ENCODE measurements around the gene LITAF. TPM values are rescaled to one million over a fixed set of nuclear protein-coding genes. Genes with fewer than 3 reads are reported as not detected.

The LITAF gene
- total RNA-seq, 1 donor from 2014 or later: 281 TPM

DNA sequence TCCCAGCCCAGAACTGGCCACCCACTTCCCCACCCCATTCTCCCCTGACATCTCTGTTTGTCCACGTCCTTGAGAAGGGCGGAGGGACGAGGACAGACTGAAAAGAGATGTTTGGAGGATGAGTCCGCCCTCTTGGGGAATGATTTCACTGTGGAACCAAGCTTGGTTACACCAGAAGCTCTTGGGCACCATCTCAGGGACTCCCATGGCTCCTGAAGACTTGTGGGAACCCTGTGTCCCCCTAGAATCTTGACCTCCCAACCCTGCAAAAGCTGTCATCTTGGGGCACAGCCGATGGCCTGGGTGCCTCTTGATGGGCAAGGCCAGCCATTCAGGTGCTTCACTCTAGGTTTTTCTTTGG lies 25.9 kb upstream of the LITAF start:
- Histone ChIP-seq H3K27me3 (ENCODE audit: low read depth) (no peaks in the 10 kb centered on the region), H3K36me3 (no peaks in the 10 kb centered on the region), H3K4me1 (peaks cover 56% of the 10 kb centered on the region), H3K27ac (peak overlapping the region; percentile 81), H3K4me3 (no peak overlapping the region), H3K9me3 (no peaks in the 10 kb centered on the region)
- intact Hi-C loops (cut with DNase I): no loop called here
- no peak for DNase-seq
- ATAC-seq: no peak
- TF ChIP-seq, protein P1, sequence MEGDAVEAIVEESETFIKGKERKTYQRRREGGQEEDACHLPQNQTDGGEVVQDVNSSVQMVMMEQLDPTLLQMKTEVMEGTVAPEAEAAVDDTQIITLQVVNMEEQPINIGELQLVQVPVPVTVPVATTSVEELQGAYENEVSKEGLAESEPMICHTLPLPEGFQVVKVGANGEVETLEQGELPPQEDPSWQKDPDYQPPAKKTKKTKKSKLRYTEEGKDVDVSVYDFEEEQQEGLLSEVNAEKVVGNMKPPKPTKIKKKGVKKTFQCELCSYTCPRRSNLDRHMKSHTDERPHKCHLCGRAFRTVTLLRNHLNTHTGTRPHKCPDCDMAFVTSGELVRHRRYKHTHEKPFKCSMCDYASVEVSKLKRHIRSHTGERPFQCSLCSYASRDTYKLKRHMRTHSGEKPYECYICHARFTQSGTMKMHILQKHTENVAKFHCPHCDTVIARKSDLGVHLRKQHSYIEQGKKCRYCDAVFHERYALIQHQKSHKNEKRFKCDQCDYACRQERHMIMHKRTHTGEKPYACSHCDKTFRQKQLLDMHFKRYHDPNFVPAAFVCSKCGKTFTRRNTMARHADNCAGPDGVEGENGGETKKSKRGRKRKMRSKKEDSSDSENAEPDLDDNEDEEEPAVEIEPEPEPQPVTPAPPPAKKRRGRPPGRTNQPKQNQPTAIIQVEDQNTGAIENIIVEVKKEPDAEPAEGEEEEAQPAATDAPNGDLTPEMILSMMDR (IDR thresholded peaks at IDR 0.05): no peak

DNA sequence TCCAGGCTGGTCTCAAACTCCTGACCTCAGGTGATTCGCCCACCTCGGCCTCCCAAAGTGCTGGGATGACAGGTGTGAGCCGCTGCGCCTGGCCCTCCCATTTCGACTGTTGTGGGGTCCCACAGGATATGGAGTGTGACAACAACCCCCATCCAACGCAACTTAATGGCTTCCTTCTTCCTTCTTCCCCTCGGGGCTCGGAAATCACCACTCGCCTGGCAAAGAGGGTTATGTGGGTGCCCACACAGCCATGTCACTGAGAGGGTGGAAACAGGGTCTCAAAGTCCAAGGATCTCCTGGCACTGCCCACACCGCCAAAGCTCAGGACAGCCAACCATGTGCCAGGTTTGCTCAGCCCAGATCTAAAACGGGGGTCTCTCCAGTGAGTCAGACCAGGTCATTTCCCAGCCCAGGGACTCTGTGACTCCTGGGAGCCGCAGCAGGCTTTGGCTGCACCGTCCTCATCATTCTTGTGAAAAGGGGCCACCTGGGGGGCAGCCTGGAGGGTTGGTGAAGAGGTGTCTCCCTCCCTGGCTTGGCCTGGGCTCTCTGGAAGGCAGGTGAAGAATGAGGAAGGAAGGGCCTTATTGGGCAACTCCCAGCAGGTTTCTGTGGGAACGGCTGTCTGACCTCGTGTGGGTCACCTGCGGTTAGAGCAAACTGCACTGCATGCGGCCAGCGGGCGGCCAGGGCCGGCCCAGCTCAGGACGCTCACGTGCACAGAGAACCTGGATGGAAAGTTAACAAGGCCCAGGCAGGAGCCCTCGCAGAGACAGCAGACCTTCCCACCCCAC lies 25.3 kb upstream of the LITAF start:
- Histone ChIP-seq H3K36me3 (no peaks in the 10 kb centered on the region), H3K27me3 (ENCODE audit: low read depth) (no peaks in the 10 kb centered on the region), H3K4me3 (no peak overlapping the region), H3K4me1 (peaks cover 56% of the 10 kb centered on the region), H3K27ac (peak overlapping the region; percentile 68), H3K9me3 (no peaks in the 10 kb centered on the region)
- ATAC-seq (peak; percentile 86 to 88), DNase-seq (peak; percentile 90)
- intact Hi-C loops (cut with DNase I): no loop called here
- TF ChIP-seq, protein P1 (IDR thresholded peaks at IDR 0.05): no peak

DNA sequence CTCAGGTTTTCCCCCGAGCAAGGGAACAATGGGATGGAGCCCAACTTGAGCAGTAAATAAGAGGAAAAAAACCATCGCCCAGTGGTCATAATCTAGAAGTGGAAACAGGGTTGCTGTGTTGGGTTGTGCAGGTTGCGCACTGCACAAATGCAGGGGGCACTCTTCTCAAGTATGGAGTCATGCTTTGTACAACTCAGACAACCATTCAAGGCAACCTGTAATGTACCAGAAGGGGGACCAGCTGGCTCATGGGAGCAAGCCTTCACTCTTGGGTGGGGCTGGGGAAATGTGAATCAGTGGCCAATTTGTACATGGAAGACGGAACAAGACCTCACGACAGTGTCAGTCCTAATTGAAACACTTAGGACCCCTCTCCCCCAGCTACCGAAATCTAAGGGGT lies 23.9 kb upstream of the LITAF start:
- H3K36me3 ChIP-seq: no peaks in the 10 kb centered on the region
- no peaks in the 10 kb centered on the region for H3K9me3 ChIP-seq
- no peak overlapping the region for H3K4me3 ChIP-seq
- H3K4me1 ChIP-seq: peaks cover 56% of the 10 kb centered on the region
- no peak overlapping the region for H3K27ac ChIP-seq
- DNase-seq (no peak), ATAC-seq (no peak)
- TF ChIP-seq, protein P1 (IDR thresholded peaks at IDR 0.05): no peak
- intact Hi-C loops (cut with DNase I): no loop called here
- H3K27me3 ChIP-seq (ENCODE audit: low read depth): no peaks in the 10 kb centered on the region

DNA sequence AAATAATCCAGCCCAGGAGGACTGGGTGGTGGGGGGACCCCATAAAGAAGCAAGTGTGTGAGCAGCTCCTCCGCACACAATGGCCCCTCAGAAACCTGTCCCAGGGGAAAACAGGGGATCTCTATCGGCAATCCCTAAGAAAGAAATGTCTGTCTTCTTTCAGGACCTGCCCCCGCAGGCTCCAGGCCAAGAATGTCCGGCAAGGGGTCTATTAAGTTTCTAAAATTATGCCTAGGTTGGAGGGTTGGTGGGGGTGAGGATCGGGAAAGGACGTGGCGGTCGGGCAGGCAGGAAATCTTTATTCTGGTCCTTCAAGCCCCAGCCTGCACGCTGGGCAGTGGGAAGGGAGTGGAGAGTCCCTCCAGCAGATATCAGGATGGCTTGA lies 23.4 kb upstream of the LITAF start:
- ATAC-seq: no peak
- DNase-seq: peak; percentile 20
- no peak overlapping the region for H3K27ac ChIP-seq
- intact Hi-C loops (cut with DNase I): no loop called here
- TF ChIP-seq, protein P1 (IDR thresholded peaks at IDR 0.05): no peak
- H3K27me3 ChIP-seq (ENCODE audit: low read depth): no peaks in the 10 kb centered on the region
- H3K36me3 ChIP-seq: no peaks in the 10 kb centered on the region
- peaks cover 60% of the 10 kb centered on the region for H3K4me1 ChIP-seq
- H3K9me3 ChIP-seq: no peaks in the 10 kb centered on the region
- H3K4me3 ChIP-seq: no peak overlapping the region

DNA sequence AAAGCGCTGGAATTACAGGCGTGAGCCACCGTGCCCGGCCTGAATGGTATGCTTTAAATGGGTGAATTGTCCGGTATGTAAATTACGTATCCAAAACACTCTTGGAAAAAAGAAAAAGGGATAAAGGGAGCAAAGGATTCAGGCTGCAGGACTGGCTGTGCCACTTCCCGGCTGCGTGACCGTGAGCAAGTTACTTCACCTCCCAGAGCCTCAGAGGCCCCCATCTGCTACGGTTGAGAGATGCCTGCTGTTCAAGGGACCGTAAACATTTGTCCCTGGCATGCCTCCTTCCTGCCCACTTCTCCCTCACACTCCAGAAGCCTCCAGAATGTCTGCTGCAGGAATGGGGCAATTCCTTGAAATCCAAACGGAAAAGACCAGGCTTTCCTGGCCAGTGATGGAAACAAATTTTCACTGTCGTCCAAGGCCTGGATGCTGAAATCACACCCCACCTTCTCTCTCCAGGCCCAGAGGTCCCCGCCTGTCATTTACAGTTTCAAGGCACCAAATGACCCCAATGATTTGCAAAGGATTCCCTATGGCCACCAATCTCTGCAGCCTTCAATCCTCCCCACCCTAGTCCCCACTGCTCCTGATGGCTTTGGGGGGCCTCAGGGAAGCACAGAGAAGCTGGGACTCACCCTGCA lies 22.9 kb upstream of the LITAF start:
- intact Hi-C loops (cut with DNase I): no loop called here
- H3K27ac ChIP-seq: no peak overlapping the region
- TF ChIP-seq, protein P1 (IDR thresholded peaks at IDR 0.05): no peak
- ATAC-seq (no peak), DNase-seq (peak; percentile 47)
- peaks cover 59% of the 10 kb centered on the region for H3K4me1 ChIP-seq
- no peaks in the 10 kb centered on the region for H3K27me3 ChIP-seq (ENCODE audit: low read depth)
- no peaks in the 10 kb centered on the region for H3K36me3 ChIP-seq
- no peak overlapping the region for H3K4me3 ChIP-seq
- H3K9me3 ChIP-seq: no peaks in the 10 kb centered on the region

Measured in lower lobe of right lung (tissue), 2 donors.